HG02623 (cell line): ENCODE results near the gene MAP3K10.

ENCODE experiments used
- ATAC-seq: cut with Tn5 transposase; IDR thresholded peaks from one replicate; pipeline ENCODE4 v1.9.1; 2021; ENCODE audit warnings: moderate library complexity; ENCODE audit not compliant: unreplicated experiment

The MAP3K10 gene

DNA sequence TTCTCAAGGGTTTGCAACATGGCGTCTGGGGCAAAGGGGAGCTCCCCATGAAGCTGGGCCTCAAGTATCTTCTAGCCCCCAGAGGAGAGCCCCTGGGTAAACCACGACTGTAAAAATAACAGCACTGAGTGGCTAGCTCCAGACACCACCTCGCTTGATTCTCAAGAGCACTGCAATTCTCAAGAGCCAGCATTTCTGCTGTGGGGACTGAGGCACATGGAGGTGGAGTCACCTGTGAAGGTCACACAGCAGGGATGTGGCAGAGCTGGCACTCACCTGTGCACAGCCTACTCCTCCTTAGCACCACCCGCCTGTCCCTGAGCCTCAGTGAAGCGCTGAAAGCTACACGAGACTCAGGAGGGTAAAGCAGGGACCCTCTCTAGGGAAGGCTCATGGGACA lies 56.0 kb downstream of the MAP3K10 start:
- ATAC-seq, result no peak

DNA sequence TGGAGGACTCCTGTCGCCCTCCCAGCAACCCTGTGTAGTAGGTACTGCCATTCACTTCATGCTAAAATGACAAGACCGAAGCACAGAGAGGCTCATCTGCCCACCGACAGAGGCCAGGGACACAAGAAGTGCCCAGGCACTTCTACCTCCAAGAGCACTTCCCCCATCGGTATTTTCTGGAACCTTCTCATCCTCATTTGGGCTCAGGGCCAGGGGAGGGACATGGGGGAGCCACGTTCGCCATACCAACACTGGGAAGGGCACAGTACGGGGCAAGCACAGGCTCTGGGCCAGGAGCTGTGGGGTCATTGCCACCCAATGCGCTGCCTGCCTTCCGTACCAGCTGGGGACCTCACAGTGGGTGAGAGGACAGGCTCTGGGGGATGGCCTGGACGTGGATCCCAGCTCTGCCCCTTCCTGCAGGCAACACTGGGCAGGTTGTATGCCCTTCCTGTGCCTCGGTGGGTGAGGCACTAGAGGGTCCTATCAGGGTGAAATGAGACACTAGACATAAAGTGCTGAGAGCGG lies 56.6 kb downstream of the MAP3K10 start:
- no peak for ATAC-seq

DNA sequence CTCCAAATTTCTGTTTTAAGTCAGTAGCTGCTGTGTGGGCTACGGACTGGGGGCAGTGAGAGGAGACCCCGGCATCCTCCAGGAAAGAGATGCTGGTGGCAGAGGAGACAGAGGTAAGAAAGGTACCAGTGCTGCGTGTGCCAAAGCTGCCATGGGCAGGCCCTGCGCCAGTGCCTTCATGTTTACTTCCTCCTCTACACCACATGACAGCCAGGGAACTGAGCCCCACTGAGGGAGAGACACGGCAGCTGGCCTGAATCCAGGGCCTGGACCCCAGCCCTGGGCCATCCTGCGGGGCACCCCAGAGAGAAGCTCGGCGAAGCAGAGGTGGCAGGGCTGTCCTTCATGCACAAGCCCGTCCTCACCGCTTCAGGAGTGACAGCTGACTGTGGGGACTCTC lies 58.0 kb downstream of the MAP3K10 start:
- ATAC-seq, result no peak

DNA sequence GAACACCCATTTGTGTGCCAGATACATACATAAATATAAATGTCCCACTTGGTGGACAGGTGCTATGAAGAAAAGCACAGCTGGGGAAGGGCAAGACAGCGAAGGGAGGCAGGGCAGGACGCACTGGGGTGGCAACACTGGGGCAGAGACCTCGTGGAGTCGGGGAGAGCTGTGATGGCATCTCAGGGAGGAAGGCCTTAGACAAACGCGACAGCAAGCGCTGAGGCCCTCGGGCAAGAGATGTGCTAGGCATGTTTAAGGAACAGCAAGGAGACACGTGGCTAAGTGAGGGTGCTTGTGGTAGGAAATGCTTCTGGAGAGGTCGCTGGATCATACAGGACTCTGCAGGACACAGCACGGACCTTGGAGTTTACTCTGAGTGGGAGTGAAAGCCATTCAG lies 58.6 kb downstream of the MAP3K10 start:
- no peak for ATAC-seq

DNA sequence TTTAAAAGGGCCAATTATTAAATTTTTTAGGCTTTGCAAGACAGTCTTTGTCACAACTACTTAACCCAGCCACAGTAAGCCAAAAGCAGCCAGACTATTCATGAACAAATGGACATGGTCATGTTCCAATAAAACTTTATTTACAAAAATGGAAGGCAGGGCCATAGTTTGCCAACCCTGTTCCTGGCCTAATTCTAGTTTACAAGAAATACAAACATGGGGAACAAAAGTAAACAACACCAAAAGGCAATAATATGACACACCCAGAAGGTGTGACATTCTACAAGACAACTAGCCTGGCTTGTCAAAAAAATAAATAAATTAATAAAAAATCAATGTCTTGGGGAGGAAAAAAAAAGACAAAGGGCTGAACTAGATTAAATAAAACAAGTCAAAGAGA lies 60.0 kb downstream of the MAP3K10 start:
- ATAC-seq, result no peak

DNA sequence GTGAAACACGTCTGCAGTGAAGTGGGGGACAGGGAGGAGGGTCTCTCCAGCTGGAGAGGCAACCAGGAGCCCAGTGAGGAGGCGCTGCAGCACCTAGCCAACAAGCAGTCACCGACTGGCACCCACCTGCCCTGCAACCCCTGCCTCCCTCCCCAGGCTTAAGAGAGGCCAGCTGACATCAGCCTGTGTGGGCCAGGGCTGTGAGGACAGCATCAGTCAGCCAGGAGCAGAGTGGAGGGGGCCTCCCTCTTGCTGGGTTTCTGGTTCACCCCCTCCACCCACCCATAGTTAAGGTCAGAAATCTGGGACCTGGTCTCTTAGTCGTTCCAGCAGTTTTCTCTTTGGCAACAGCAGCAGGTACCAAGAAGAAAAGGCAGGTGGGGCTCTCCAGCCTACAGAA lies 60.8 kb downstream of the MAP3K10 start:
- no peak for ATAC-seq

DNA sequence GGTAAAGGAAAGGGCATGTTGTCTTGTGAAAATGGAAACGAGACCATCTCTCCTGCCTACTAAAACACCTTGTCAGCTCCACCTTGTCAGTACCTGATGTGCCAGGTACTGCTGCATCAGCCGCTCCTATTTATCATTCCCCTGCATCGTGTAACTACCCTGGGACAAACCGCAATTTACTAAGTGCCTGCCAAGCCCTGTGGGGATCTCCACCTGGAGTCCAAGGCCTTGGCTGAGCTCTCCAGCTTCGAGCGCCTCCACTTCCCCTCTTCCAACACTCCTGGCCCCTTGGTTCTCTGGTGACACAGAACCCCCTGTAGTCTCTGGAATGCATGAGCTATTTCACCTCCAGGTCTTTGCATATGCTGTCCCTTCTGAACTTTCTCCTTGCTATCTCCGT lies 61.2 kb downstream of the MAP3K10 start:
- ATAC-seq, result no peak

DNA sequence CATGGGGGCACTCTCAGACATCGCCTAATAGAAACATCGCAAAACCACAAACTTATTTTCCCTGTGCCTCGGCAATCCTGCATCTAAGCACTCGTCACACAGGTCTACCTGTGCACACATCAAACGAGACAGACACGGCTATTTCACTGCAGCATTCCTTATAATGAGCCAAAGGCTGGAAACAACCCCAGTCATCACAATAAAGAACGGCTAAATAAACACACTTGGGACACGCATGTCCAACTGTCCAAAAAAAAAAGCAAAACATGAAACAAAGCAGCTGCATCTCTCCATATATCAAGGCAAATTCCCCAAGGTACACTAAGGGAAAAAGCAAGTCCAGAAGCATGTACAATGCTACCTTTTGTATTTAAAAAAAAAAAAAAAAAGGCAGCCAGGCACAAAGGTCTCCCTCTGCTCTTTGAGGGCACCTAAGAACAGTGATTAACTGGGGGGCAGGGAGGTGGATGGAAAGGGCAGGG lies 62.4 kb downstream of the MAP3K10 start:
- ATAC-seq, result no peak

DNA sequence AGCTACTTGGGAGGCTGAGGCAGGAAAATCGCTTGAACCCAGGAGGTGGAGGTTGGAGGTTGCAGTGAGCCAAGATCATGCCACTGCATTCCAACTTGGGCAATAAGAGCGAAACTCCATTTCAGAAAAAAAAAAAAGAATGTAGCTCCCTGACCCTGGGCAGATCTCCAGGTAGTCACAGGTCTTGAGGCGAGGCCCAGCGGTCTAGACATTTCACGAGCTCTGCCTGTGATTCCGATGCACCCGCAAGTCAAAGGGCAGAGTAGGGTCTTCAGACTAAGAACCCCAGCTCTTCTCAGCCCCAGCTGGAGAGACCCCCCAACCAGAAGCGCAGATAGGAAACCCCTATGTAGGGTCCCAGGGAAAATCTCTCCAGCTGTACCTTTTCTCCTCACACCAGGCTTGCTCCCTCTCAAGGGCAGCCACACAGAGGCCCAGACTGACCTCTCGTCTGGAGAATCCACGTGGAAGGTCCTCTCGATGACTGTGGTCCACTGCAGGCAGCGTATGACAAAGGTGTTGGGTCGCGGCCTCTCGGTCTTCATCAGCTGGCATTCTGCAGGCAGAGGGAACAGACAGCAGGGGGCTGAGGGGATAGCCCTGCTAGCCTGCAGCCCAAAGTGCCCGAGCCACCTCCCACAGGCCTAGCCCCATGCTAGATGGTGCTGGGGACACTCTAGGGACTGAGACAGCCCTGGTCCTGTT lies 63.6 kb downstream of the MAP3K10 start:
- no peak for ATAC-seq

DNA sequence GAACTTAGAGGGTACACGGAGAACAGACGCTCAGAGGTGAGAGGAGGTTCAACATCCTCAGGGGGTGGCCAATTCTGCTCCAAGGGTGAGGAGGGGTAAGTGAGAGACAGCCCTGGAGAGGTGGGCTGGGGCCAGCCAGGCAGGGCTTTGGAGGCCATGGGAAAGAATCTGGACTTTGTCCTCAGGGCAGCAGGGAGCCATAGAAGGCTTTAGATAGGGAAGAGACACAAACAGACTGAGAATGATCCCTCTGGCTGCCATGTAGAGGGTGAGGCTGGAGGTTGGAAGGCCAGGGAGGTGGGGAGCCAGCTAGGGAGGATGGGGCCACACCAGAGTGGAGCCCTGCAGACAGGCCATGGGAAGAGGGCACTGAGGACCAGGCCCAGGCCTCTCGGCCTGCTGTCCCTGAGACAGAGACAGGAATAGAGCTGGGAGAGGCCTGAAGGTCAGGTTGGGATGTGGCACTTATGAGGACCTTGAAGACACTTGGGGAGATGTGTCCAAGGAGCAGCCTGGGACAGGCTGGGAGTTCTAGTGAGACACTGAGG lies 64.5 kb downstream of the MAP3K10 start:
- ATAC-seq, result no peak

DNA sequence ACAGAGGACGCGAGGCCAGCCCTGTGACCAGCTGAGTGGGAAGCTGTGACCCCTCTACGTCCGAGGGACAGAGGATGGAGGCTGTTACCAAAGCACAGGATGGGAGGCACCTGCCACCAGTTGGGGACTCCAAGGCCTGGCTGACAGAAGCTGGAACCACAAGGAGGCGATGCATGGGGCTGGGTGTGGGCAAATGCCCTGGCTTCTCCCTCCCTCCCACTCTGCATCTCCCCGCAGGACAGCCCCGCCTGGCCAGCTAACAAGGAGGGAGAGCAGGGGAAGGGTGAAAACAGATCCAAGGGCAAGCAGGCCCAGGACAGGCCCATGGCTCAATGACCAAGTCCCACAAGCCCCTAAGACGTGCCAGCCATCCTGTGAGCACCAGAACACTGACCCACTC lies 65.3 kb downstream of the MAP3K10 start:
- ATAC-seq, result no peak

DNA sequence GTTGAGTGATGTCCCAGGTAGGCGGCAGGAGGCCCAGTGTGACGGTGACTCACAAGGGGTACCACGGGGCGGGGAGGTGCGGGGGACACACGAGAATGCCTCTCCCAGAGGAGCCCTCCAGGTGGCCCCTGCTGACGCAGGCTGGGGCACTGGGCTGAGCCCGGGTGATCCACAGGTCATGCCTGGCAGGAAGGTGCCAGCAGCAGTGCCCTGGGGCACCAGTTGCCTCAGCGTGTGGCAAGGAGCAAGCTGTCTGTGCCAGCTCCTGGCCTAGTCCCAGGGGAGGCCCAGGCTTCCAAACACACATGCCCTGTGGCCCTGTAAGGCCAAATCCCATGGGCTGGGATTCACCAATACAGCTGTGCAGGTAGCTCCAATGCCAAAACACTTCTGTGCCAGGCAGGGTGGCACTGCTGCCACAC lies 65.9 kb downstream of the MAP3K10 start:
- no peak for ATAC-seq

DNA sequence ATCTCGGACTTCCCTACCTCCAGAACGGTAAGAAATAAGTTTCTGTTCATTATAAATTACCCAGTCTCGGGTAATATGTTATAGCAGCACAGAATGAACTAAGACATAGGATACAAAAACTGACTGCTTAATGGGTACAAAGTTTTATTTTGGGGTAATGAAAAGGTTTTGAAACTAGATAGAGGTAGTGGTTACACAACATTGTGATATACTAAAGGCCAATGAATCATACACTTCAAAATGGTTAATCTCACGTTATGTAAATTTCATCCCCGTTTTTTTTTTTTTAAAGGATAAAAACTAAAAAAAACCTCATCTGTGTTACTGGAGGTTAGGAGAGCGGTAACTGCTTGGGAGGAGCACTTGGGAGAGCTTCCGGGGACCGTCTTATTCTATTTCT lies 70.4 kb downstream of the MAP3K10 start:
- ATAC-seq, result no peak

DNA sequence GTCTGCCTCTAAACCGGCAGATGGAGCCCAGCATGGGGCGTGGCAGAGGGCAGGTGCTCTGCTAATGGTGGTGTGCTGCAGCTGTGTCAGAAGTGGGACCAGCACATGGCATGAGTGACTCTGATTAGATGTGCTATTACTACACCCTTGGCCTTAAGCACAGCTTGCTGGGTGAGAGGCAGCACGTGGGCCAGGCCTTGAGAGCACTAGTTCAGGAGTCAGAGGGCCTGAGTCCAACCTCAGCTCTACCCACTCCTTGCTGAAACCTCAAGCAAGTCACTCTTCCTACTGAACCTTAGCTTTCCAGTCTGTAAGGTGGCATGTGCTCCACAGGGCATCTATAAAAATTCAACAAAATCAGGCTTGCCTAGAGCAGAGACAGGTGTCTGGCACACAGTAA lies 71.2 kb downstream of the MAP3K10 start:
- ATAC-seq, result no peak

DNA sequence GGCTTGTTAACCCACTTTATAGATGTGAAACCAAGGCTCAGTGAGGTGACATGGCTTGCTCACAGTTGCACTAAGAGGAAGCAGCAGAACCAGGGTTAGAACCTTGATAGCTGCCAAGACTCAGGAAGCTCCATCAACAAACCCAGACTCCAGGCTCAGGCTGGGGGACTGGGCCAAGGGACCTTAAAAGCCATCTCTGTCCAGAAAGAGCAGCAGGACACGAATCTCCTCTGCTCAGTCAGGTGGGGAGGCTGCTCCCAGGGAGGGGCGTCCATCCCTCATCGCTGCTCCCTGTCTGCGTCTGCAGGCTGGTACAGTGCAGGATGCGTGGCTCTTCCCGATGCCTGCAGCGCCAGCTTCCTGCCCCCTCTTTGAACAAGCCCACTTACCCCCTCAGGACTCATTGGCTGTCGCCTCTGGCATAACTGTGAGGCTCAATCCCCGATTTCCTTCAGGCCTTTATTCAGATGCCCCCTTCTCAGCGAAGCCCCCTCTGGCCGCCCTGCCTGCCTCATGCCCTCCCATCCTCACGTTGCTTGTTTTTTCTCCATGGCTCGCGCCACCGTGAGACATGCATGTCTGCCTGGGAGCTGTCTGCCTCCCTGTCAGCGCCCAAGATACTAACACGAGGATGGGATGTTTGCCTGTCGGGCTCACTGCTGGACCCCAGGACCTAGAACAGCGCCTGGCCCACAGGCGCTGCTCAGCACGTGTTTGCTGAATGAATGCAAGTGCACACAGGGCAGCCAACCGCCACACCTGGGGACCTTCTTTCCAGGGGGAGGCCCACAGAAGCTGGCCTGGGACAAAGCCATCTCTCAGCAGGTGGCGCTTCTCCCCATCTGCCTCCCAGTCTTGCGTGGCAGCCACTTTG lies 72.5 kb downstream of the MAP3K10 start:
- no peak for ATAC-seq

DNA sequence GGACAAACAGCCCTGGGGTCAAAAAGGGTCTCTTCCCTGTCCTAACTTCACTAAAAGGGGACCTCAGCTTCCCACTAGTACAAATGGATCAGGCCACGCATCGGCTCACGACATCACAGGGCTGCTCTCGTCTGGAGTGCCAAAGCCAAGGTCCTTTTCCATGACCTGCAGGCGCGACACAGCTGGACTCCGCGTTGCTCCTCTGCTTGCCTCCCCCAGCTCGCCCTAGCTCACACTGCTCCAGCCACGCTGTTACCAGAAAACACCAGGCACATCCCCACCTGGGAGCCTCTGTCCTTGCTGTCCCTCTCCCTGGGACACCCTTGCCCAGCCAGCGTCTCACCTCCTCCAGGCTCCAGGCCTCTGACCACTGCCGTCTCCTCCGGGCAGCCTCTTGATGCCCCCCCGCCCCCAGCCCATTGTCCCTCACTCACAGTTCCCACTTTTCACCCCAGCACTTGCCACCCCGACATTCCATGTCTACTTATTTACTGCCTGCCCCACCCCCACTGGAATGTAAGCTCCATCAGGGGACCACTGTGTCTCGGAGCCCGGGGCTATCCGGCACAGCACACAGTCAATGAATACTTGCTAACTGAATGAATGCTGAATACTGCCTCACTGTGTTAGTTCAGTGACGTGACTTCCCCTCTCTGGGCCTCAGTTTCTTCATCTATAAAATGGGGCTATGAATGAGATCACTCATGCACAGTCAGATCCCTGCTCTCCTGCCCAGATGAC lies 73.3 kb downstream of the MAP3K10 start:
- no peak for ATAC-seq
